NT2/D1 (cell line): ENCODE results near the gene AKAP13.

ENCODE experiments used
- DNase-seq: peaks from one replicate; pipeline ENCODE4 v3.0.0-alpha.2; 2011; ENCODE audit warnings: low read depth, low spot score
- H3K27me3 ChIP-seq: 2 replicates; pipeline ENCODE4 v1.6.0; 2011; ENCODE audit warnings: mild to moderate bottlenecking; ENCODE audit not compliant: insufficient read length, insufficient read depth
- H3K36me3 ChIP-seq: 2 replicates; pipeline ENCODE4 v1.6.1; 2011; ENCODE audit warnings: mild to moderate bottlenecking, low read length, mixed read lengths; ENCODE audit not compliant: insufficient read depth, insufficient read length
- H3K4me1 ChIP-seq: 2 replicates; pipeline ENCODE4 v1.5.1; 2011; ENCODE audit not compliant: insufficient read depth, insufficient read length
- H3K4me3 ChIP-seq: 2 replicates; pipeline ENCODE4 v1.5.1; 2011; ENCODE audit warnings: low read depth; ENCODE audit not compliant: insufficient read length
- H3K9ac ChIP-seq: 2 replicates; pipeline ENCODE4 v1.6.0; 2011; ENCODE audit warnings: low read depth; ENCODE audit not compliant: insufficient read length
- H3K9me3 ChIP-seq: 2 replicates; pipeline ENCODE4 v1.5.1; 2011; ENCODE audit warnings: mild to moderate bottlenecking, low read length; ENCODE audit not compliant: insufficient read depth
- SUZ12 ChIP-seq: IDR thresholded peaks from 2 replicates; pipeline ENCODE4 v1.6.1; 2011; ENCODE audit not compliant: insufficient read length, insufficient read depth; ENCODE audit errors: extremely low read depth
- YY1 ChIP-seq: IDR thresholded peaks from 2 replicates; pipeline ENCODE4 v1.6.1; 2011; ENCODE audit not compliant: insufficient read length, insufficient read depth
- ZNF274 ChIP-seq: IDR thresholded peaks from 2 replicates; pipeline ENCODE4 v1.6.1; 2011; ENCODE audit warnings: mild to moderate bottlenecking, low read depth, low read length

The AKAP13 gene

DNA sequence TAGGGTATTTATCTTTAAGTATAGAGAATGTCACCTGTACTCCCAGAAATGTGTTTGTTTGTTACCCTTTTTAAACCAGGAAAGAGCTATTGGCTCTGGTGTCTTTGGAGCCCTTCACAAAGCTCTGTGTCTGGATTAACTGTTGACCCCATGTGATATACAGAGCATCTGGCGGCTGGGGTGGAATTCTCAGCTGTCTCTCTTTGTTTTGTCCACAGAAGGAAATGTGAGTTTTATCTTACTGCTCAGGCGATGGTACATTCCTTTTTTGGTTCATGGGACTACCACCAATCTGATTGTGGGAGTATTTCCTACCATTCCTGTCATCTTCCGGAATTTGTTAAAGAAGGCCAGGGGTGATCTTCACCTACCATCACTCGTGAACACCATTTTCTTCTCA lies 120.3 kb downstream of the AKAP13 start:
- no peak for DNase-seq
- H3K4me3 ChIP-seq = no peak overlapping the region
- no peak for TF ChIP-seq ZNF274
- no peak for TF ChIP-seq SUZ12
- no peak for TF ChIP-seq YY1
- peaks cover 2% of the 10 kb centered on the region for H3K36me3 ChIP-seq
- no peaks in the 10 kb centered on the region for H3K4me1 ChIP-seq
- H3K27me3 ChIP-seq = no peaks in the 10 kb centered on the region
- no peak overlapping the region for H3K9ac ChIP-seq
- no peaks in the 10 kb centered on the region for H3K9me3 ChIP-seq

- H3K36me3 ChIP-seq = peaks cover 2% of the 10 kb centered on the region
- no peak overlapping the region for H3K4me3 ChIP-seq
- no peaks in the 10 kb centered on the region for H3K9me3 ChIP-seq
- H3K4me1 ChIP-seq = no peaks in the 10 kb centered on the region
- no peak for DNase-seq
- TF ChIP-seq YY1 = no peak
- no peak for TF ChIP-seq ZNF274
- TF ChIP-seq SUZ12 = no peak
- H3K9ac ChIP-seq = no peak overlapping the region
- H3K27me3 ChIP-seq = no peaks in the 10 kb centered on the region
Measured at GRCh38 chr15:85501574-85501973, 121.2 kb downstream of the AKAP13 start.

GRCh38 chr15:85503151-85503799 lies 122.9 kb downstream of the AKAP13 start:
- peaks cover 6% of the 10 kb centered on the region for H3K36me3 ChIP-seq
- DNase-seq = no peak
- H3K4me3 ChIP-seq = no peak overlapping the region
- TF ChIP-seq ZNF274 (no peak), SUZ12 (no peak), YY1 (no peak)
- H3K27me3 ChIP-seq = no peaks in the 10 kb centered on the region
- H3K9me3 ChIP-seq = no peaks in the 10 kb centered on the region
- H3K9ac ChIP-seq = no peak overlapping the region
- H3K4me1 ChIP-seq = no peaks in the 10 kb centered on the region

DNA sequence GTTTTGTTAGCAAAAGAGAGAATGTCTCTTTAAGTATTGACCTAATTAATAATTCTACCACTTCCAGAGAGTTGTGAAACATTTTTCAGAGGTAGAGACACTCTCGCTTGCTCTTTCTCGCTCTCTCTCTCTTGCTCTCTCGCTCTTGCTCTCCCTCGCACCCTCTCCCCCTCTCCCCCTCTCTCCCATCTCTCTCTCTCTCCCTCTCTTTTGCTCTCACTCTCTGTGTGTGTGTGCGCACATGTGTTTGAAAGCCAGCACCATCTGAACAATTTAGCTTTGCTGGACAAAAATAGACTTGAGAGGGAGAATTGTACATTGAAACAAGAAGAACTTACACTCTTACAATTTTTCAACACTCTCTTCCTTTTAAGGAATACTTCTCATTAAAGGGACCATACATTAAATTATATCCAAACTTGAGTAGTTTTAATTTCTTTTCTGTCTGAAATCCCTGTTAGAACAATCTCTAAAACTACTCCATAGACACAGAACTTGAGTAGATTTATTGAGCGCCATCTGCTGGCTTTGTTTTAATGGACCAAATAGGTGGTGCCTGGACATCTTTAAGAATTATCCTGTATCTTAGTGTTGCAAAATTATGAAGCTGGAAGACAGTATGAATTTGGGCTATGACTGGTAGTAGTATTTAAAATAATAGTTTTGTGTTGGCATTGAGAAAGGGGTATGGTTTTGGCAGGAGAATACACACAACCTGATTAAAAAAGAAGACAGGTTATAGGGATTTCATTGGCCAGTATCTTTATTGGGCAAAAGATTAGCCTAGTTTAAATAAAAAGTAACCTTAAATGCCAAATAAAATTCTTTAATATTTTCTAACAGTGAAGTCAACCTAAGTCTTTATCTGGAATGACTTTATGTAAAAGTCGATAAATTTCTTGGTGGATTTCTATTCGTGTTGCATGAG lies 124.6 kb downstream of the AKAP13 start:
- H3K9ac ChIP-seq = no peak overlapping the region
- TF ChIP-seq ZNF274 (no peak), SUZ12 (no peak), YY1 (no peak)
- H3K36me3 ChIP-seq = peaks cover 4% of the 10 kb centered on the region
- no peaks in the 10 kb centered on the region for H3K9me3 ChIP-seq
- H3K4me3 ChIP-seq = no peak overlapping the region
- H3K27me3 ChIP-seq = no peaks in the 10 kb centered on the region
- H3K4me1 ChIP-seq = no peaks in the 10 kb centered on the region
- DNase-seq = peak; percentile 32

GRCh38 chr15:85507114-85507513 lies 126.7 kb downstream of the AKAP13 start:
- Histone ChIP-seq H3K4me3 (no peak overlapping the region), H3K9me3 (no peaks in the 10 kb centered on the region), H3K4me1 (no peaks in the 10 kb centered on the region), H3K9ac (no peak overlapping the region), H3K36me3 (peaks cover 6% of the 10 kb centered on the region), H3K27me3 (no peaks in the 10 kb centered on the region)
- no peak for TF ChIP-seq SUZ12
- TF ChIP-seq ZNF274 = no peak
- no peak for TF ChIP-seq YY1
- DNase-seq = no peak

DNA sequence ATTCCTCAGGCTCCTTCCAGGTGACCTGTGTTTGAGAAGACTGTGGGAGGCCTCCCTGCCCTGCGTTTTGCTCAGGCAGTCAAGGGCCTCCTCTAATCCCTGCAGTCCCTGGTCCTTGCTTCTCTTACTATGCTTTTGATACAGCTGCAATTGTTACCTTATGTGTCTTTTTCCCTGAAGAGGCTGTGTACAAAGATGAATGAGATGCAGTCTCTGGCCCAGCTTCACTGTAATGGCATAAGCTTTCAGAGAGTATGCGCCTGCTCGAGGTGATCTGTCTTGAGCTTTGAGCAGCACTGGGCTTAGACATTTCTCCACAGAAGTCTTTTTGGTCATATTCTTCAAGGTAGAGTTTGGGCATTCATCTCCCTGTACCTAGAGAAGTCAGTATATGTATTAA lies 129.6 kb downstream of the AKAP13 start:
- H3K9ac ChIP-seq = no peak overlapping the region
- TF ChIP-seq ZNF274 (no peak), SUZ12 (no peak), YY1 (no peak)
- no peaks in the 10 kb centered on the region for H3K4me1 ChIP-seq
- no peaks in the 10 kb centered on the region for H3K9me3 ChIP-seq
- no peak for DNase-seq
- H3K27me3 ChIP-seq = no peaks in the 10 kb centered on the region
- no peak overlapping the region for H3K4me3 ChIP-seq
- peaks cover 7% of the 10 kb centered on the region for H3K36me3 ChIP-seq

- no peak for TF ChIP-seq ZNF274
- TF ChIP-seq YY1 = no peak
- no peak for TF ChIP-seq SUZ12
- H3K4me3 ChIP-seq = no peak overlapping the region
- no peaks in the 10 kb centered on the region for H3K27me3 ChIP-seq
- H3K36me3 ChIP-seq = peaks cover 3% of the 10 kb centered on the region
- DNase-seq = no peak
- H3K9me3 ChIP-seq = no peaks in the 10 kb centered on the region; the same call in 1 of the 2 replicates
- no peak overlapping the region for H3K9ac ChIP-seq
- no peaks in the 10 kb centered on the region for H3K4me1 ChIP-seq
Measured at GRCh38 chr15:85514413-85514812, 134.0 kb downstream of the AKAP13 start.

DNA sequence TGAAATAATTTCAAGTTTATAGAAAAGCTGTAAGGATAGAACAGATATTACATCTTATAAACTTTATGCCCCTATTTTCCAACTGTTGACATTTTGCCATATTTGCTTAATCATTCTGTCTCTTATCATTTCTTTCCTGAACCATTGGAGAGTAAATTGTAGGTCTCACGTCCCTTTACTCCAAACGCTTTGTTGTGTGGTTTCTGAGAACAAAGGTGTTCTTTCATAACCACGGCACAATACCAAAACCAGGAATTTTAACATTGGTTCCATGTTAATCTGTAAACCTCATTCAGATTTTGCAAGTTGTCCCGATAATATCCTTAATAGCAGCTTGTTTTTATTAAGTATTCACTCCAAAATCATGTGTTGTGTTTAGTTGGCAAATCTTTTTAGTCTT lies 134.8 kb downstream of the AKAP13 start:
- Histone ChIP-seq H3K9ac (no peak overlapping the region), H3K4me1 (no peaks in the 10 kb centered on the region), H3K36me3 (peaks cover 3% of the 10 kb centered on the region), H3K4me3 (no peak overlapping the region), H3K9me3 (no peaks in the 10 kb centered on the region; the same call in 1 of the 2 replicates), H3K27me3 (no peaks in the 10 kb centered on the region)
- TF ChIP-seq SUZ12 (no peak), ZNF274 (no peak), YY1 (no peak)
- DNase-seq = no peak
